ENCODE data around the gene GPR160. TPM values are rescaled to one million over a fixed set of nuclear protein-coding genes. Genes with fewer than 3 reads are reported as not detected.
"Not testable (repeated sequence)": the region's sequence is repeated elsewhere in the genome, so short reads cannot be mapped to it uniquely, and the experiment has no call there.

Gene GPR160
- total RNA-seq, 1 donor: not detected

- no peak overlapping the region for H3K4me3 ChIP-seq (ENCODE audit: insufficient read depth, low read length)
- no peaks in the 10 kb centered on the region for H3K9me3 ChIP-seq (ENCODE audit: low read depth, low read length)
- no peak for TF ChIP-seq CTCF (IDR thresholded peaks at IDR 0.05; ENCODE audit: extremely low read depth, low read depth, low read length)
- H3K36me3 ChIP-seq (ENCODE audit: insufficient read depth, low read length): peaks cover 46% of the 10 kb centered on the region
- no peak overlapping the region for H2AFZ ChIP-seq (ENCODE audit: low read length)
- no peaks in the 10 kb centered on the region for H3K27me3 ChIP-seq (ENCODE audit: insufficient read depth, low read length)
- H3K4me1 ChIP-seq (ENCODE audit: insufficient read depth, low read length): peaks cover 6% of the 10 kb centered on the region
- peaks cover 6% of the 10 kb centered on the region for H4K20me1 ChIP-seq (ENCODE audit: insufficient read depth, low read length)
- no peak overlapping the region for H3K27ac ChIP-seq (ENCODE audit: low read depth, low read length)
- peaks cover 6% of the 10 kb centered on the region for H3K79me2 ChIP-seq (ENCODE audit: insufficient read depth, low read length)
- H3K4me2 ChIP-seq (ENCODE audit: insufficient read depth, low read length): no peak overlapping the region
- peak; percentile 54 for DNase-seq (ENCODE audit: insufficient read length, low spot score, missing footprints)
These were observed 73.5 kb downstream of the GPR160 start for GRCh38 chr3:170111147-170111771.

GRCh38 chr3:170114165-170114564, 76.4 kb downstream of the GPR160 start:
- peaks cover 51% of the 10 kb centered on the region for H3K36me3 ChIP-seq (ENCODE audit: insufficient read depth, low read length)

GRCh38 chr3:170117134-170117533, 79.3 kb downstream of the GPR160 start:
- Histone ChIP-seq H2AFZ (ENCODE audit: low read length) (no peak overlapping the region), H3K27me3 (ENCODE audit: insufficient read depth, low read length) (no peaks in the 10 kb centered on the region), H3K27ac (ENCODE audit: low read depth, low read length) (no peak overlapping the region), H3K4me3 (ENCODE audit: insufficient read depth, low read length) (no peak overlapping the region), H3K36me3 (ENCODE audit: insufficient read depth, low read length) (peaks cover 62% of the 10 kb centered on the region), H3K9me3 (ENCODE audit: low read depth, low read length) (no peaks in the 10 kb centered on the region), H3K79me2 (ENCODE audit: insufficient read depth, low read length) (peaks cover 2% of the 10 kb centered on the region), H3K4me2 (ENCODE audit: insufficient read depth, low read length) (no peak overlapping the region), H4K20me1 (ENCODE audit: insufficient read depth, low read length) (no peaks in the 10 kb centered on the region), H3K4me1 (ENCODE audit: insufficient read depth, low read length) (no peaks in the 10 kb centered on the region)
- peak; percentile 36 for TF ChIP-seq CTCF (IDR thresholded peaks at IDR 0.05; ENCODE audit: extremely low read depth, low read depth, low read length)
- DNase-seq (ENCODE audit: insufficient read length, low spot score, missing footprints): no peak

More at GRCh38 chr3:170114165-170114564, 76.4 kb downstream of the GPR160 start:
- not testable (repeated sequence) for H3K4me1 ChIP-seq (ENCODE audit: insufficient read depth, low read length); H3K27me3 ChIP-seq (ENCODE audit: insufficient read depth, low read length); H2AFZ ChIP-seq (ENCODE audit: low read length); H3K4me2 ChIP-seq (ENCODE audit: insufficient read depth, low read length); H3K4me3 ChIP-seq (ENCODE audit: insufficient read depth, low read length); H3K79me2 ChIP-seq (ENCODE audit: insufficient read depth, low read length); H4K20me1 ChIP-seq (ENCODE audit: insufficient read depth, low read length); DNase-seq (ENCODE audit: insufficient read length, low spot score, missing footprints); H3K9me3 ChIP-seq (ENCODE audit: low read depth, low read length); H3K27ac ChIP-seq (ENCODE audit: low read depth, low read length)

GRCh38 chr3:170128259-170128976, 90.6 kb downstream of the GPR160 start:
- Histone ChIP-seq H3K36me3 (ENCODE audit: insufficient read depth, low read length) (peaks cover 24% of the 10 kb centered on the region), H3K4me1 (ENCODE audit: insufficient read depth, low read length) (no peaks in the 10 kb centered on the region), H3K79me2 (ENCODE audit: insufficient read depth, low read length) (peaks cover 26% of the 10 kb centered on the region), H3K4me2 (ENCODE audit: insufficient read depth, low read length) (no peak overlapping the region), H2AFZ (ENCODE audit: low read length) (no peak overlapping the region), H3K27me3 (ENCODE audit: insufficient read depth, low read length) (no peaks in the 10 kb centered on the region), H3K4me3 (ENCODE audit: insufficient read depth, low read length) (no peak overlapping the region), H3K9me3 (ENCODE audit: low read depth, low read length) (no peaks in the 10 kb centered on the region), H4K20me1 (ENCODE audit: insufficient read depth, low read length) (no peaks in the 10 kb centered on the region), H3K27ac (ENCODE audit: low read depth, low read length) (no peak overlapping the region)
- TF ChIP-seq CTCF (IDR thresholded peaks at IDR 0.05; ENCODE audit: extremely low read depth, low read depth, low read length): no peak
- no peak for DNase-seq (ENCODE audit: insufficient read length, low spot score, missing footprints)
